IMR-90 (cell line): Measurements from ENCODE around the gene HMX1.

Experiments
- CTCF ChIP-seq: conservative IDR thresholded peaks from 2 replicates; pipeline ENCODE4 v1.5.1; 2012; ENCODE audit warnings: mild to moderate bottlenecking, low read depth, low read length, improper control_type of control experiment
- MAZ ChIP-seq: IDR thresholded peaks from 2 replicates; pipeline ENCODE4 v1.6.1; 2012; ENCODE audit warnings: low read depth, mild to moderate bottlenecking, low read length, improper control_type of control experiment, moderate library complexity, borderline replicate concordance
- RAD21 ChIP-seq: IDR thresholded peaks from 2 replicates; pipeline ENCODE4 v1.6.1; 2012; ENCODE audit warnings: low read length, improper control_type of control experiment

GRCh38 chr4:8859550-8860095 is 12.0 kb downstream of the HMX1 start:
- TF ChIP-seq MAZ = no peak
- TF ChIP-seq RAD21 = no peak
- TF ChIP-seq CTCF = no peak
